ENCODE results near the gene METTL24.

The METTL24 gene

DNA sequence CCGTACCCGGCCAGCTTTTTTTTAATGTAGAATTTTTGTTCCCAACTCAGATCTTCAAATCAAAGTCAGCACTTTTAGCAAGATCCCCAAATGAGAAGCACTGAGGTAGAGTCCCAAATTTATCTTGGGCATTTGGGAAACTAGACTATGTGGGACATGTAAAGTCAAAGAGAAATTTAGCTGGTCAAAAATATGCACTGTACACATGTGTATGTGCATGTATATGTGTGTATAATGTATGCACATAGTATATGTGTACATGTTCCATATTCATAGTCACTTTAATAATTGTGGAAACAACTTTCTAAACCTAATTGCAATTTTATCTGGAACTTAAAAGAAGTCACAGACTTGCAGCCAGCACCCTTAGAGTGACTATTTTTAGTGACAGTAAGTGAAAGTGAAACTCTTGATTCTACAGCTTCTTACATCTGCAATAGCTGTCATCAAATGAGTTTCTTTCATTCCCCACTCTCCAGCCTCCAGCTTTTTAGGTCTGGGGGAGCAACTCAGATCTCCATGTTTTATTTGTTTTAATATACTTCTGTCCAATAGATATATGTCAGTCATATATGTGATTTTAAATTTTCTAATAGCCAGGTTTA, 124.3 kb downstream of the METTL24 start:
- no peak overlapping the region for H3K27ac ChIP-seq
- TF ChIP-seq, protein P1, sequence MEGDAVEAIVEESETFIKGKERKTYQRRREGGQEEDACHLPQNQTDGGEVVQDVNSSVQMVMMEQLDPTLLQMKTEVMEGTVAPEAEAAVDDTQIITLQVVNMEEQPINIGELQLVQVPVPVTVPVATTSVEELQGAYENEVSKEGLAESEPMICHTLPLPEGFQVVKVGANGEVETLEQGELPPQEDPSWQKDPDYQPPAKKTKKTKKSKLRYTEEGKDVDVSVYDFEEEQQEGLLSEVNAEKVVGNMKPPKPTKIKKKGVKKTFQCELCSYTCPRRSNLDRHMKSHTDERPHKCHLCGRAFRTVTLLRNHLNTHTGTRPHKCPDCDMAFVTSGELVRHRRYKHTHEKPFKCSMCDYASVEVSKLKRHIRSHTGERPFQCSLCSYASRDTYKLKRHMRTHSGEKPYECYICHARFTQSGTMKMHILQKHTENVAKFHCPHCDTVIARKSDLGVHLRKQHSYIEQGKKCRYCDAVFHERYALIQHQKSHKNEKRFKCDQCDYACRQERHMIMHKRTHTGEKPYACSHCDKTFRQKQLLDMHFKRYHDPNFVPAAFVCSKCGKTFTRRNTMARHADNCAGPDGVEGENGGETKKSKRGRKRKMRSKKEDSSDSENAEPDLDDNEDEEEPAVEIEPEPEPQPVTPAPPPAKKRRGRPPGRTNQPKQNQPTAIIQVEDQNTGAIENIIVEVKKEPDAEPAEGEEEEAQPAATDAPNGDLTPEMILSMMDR (conservative IDR thresholded peaks at IDR 0.05): no peak

DNA sequence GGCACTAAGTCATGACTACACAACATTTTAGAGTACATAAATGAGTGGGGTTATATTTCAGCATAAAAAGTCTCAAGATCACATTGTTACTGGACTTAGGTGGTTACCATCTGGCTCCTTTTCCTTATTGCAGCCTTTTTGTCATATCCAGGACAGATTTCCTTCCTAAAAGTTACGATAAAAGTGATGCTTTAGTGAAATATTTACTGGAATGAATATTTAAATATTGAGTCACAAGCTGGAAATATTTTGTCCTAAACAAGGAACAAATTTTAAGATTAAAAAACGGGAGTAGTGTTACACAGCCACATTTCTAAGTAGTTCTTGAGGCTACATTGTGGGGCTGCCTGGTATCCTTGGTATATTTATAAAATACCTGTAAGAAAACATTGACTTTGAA, 125.7 kb downstream of the METTL24 start:
- TF ChIP-seq, protein P1 (conservative IDR thresholded peaks at IDR 0.05): no peak
- H3K27ac ChIP-seq: no peak overlapping the region

DNA sequence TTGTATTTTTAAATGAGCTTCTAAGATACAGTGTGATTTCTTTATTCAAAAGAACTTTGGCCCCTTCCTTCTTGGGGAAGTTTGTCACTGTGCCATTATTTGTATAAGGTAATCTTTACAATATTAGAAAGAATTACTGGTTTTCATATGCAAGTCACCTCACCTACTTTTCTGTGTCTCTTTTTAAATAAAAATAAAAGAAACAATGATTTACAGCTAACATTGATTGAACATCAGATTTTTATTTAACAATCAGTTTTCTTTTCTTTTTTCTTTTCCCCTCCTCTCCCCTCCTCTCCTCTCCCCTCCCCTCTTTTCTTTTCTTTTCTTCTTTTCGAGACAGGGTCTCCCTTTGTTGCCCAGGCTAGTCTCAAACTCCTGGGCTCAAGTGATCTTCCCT, 131.9 kb downstream of the METTL24 start:
- no peak overlapping the region for H3K27ac ChIP-seq
- TF ChIP-seq, protein P1 (conservative IDR thresholded peaks at IDR 0.05): no peak

DNA sequence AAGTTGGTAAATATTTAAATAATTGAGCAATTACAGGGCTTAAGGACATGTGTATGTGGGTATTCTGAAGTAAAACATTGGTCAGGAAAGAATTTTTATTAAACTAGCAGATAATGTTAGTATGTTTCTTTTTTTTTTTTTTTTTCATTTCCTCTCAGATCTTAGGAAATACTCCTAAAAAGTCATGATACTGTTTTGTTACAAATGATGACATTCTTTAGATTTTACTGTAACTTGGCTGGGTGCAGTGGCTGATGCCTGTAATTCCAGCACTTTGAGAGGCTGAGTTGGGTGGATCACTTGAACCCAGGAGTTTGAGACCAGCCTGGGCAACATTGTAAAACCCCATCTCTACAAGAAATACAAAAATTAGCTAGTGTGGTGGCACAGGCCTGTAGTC, 136.4 kb downstream of the METTL24 start:
- no peak overlapping the region for H3K27ac ChIP-seq
- TF ChIP-seq, protein P1 (conservative IDR thresholded peaks at IDR 0.05): no peak

DNA sequence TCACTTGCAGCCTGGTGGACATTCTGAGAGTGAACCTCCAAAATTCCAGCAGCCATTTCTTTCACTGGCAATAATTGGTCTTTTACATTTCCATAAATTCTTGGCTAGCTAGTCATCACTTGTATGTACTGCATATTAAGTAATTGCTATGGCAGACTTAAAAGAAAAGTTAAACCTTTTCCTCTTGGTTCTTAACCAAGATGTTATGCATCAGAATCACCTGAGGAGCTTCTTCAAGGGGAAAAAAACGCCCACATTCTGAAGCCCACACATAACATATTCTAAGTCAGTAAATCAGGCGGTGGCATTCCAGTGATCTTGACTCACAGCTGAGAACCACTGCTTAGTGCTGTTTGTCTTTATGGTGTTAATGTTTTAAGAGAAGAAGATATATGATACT, 140.9 kb downstream of the METTL24 start:
- no peak overlapping the region for H3K27ac ChIP-seq
- TF ChIP-seq, protein P1 (conservative IDR thresholded peaks at IDR 0.05): no peak

DNA sequence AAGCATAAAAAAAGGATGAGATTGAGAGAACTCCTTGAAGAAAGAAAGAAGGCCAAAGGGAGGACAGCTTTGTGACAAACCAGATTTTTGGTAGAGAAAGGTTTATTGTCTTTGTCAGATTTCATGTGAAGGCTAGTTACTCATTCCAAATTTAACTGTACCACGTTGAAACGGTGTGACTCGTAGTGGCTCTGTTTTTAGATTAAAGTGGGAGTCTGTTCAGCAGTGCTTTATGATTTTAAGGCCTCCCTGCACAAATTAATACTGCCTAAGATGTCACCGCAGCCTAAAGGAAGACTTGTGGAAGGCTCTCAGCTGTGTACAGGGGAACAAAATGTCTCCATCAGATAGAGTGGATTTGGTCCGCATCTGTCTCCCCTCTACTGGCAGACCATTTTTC, 142.0 kb downstream of the METTL24 start:
- TF ChIP-seq, protein P1 (conservative IDR thresholded peaks at IDR 0.05): no peak
- no peak overlapping the region for H3K27ac ChIP-seq

DNA sequence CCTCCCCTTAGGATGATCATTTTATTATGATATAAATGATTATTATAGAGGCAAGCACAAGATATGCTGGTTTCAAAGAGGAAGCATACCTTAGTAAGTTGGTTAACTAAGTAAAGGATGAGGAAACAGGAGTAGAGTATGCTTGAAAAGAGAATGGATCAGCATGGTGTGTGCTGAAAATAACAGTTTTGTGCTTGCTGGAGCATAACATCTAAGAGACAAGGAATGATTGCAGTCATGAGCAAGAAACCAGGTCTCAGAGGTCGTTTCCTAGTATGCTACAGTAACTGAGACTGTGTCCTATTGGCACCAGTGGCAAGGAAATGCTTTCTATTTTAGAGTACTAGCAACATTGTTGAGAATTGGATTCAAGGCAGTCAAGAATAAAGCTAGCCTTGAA, 143.8 kb downstream of the METTL24 start:
- TF ChIP-seq, protein P1 (conservative IDR thresholded peaks at IDR 0.05): no peak
- H3K27ac ChIP-seq: no peak overlapping the region

Measured in VCaP (cell line).